Measurements from ENCODE around the gene INHBC.

Gene INHBC

GRCh38 chr12:57459750-57460467, 25.3 kb downstream of the INHBC start, which contains the start of gene GLI1 (continued):
- TF ChIP-seq ZFHX2 (tag by site-specific recombination; conservative IDR thresholded peaks at IDR 0.05) (peak; percentile 26; the same call in 1 of the 2 replicates), ZNF610 (tag by site-specific recombination; IDR thresholded peaks at IDR 0.05; ENCODE audit: borderline replicate concordance) (no peak), ZNF639 (tag by site-specific recombination; IDR thresholded peaks at IDR 0.05) (peak; percentile 7; the same call in 1 of the 2 replicates), ZNF398 (tag by site-specific recombination; IDR thresholded peaks at IDR 0.05) (peak; percentile 69), ATF2 (tag by site-specific recombination; IDR thresholded peaks at IDR 0.05; ENCODE audit: low read depth) (no peak), ZFP69B (tag by site-specific recombination; IDR thresholded peaks at IDR 0.05) (no peak), KLF16 (tag by site-specific recombination; IDR thresholded peaks at IDR 0.05) (peak; percentile 54), ZNF223 (tag by site-specific recombination; IDR thresholded peaks at IDR 0.05) (no peak), GLIS1 (tag by site-specific recombination; IDR thresholded peaks at IDR 0.05) (peak; percentile 68), EGR2 (tag by site-specific recombination; IDR thresholded peaks at IDR 0.05; ENCODE audit: low read depth) (peak; percentile 20; the same call in 1 of the 2 replicates)

GRCh38 chr12:57460468-57460784, 25.8 kb downstream of the INHBC start:
- CTCF ChIA-PET: interaction anchor here (1.2 to 4.2 kb wide), 5 partner anchors 7 to 217 kb away, joined by 5 to 38 read pairs (median 24); no protein-coding TSS in a partner anchor
- no peaks in the 10 kb centered on the region for H3K9me3 ChIP-seq (ENCODE audit: control insufficient read depth, insufficient read depth, low read depth, low read length)
- H3K27ac ChIP-seq (ENCODE audit: extremely low read depth, low read depth, low read length): no peak overlapping the region
- POLR2A ChIA-PET: interaction anchor here (0.6 to 4.0 kb wide), 4 partner anchors 46 to 231 kb away, joined by 3 to 13 read pairs (median 8); partner anchors contain the start of genes DDIT3 and SHMT2
- H3K4me3 ChIP-seq (ENCODE audit: low read depth, low read length): no peak overlapping the region
- peaks cover 8% of the 10 kb centered on the region for H3K4me1 ChIP-seq (ENCODE audit: control insufficient read depth, insufficient read depth, low read length)
- H3K36me3 ChIP-seq (ENCODE audit: control insufficient read depth in 2 of 2, insufficient read depth in 1 of 2, low read length in 2 of 2): no peaks in the 10 kb centered on the region
- TF ChIP-seq ZBTB11 (tag by site-specific recombination; conservative IDR thresholded peaks at IDR 0.05; ENCODE audit: low read depth) (peak; percentile 73), SP2 (tag by site-specific recombination; IDR thresholded peaks at IDR 0.05) (peak; percentile 33), KLF8 (tag by site-specific recombination; IDR thresholded peaks at IDR 0.05) (peak; percentile 63), EGR2 (tag by site-specific recombination; IDR thresholded peaks at IDR 0.05; ENCODE audit: low read depth) (no peak), BCL11A (tag by site-specific recombination; IDR thresholded peaks at IDR 0.05; ENCODE audit: low read depth) (peak; percentile 83), ZEB2 (tag by site-specific recombination; IDR thresholded peaks at IDR 0.05) (0 out of 2 replicates have a peak, but pooled peaks have one; percentile 34), SCRT1 (tag by site-specific recombination; IDR thresholded peaks at IDR 0.05; ENCODE audit: borderline replicate concordance) (no peak), ZNF211 (tag by site-specific recombination; IDR thresholded peaks at IDR 0.05; ENCODE audit: low read depth) (no peak), ZNF266 (tag by site-specific recombination; IDR thresholded peaks at IDR 0.05; ENCODE audit: low read depth) (no peak), ZNF433 (tag by site-specific recombination; IDR thresholded peaks at IDR 0.05; ENCODE audit: low read depth) (no peak), ZNF341 (tag by site-specific recombination; IDR thresholded peaks at IDR 0.05; ENCODE audit: low read depth) (no peak), GLIS1 (tag by site-specific recombination; IDR thresholded peaks at IDR 0.05) (peak; percentile 96), KLF17 (tag by site-specific recombination; IDR thresholded peaks at IDR 0.05) (0 out of 2 replicates have a peak, but pooled peaks have one; percentile 8), GLIS2 (tag by site-specific recombination; IDR thresholded peaks at IDR 0.05) (peak; percentile 75; the same call in 1 of the 2 replicates), PATZ1 (tag by site-specific recombination; IDR thresholded peaks at IDR 0.05) (peak; percentile 9; the same call in 1 of the 2 replicates), ZNF366 (tag by site-specific recombination; conservative IDR thresholded peaks at IDR 0.05) (peak; percentile 91)
